ENCODE data around the gene MED1.

- TF ChIP-seq, protein P1, sequence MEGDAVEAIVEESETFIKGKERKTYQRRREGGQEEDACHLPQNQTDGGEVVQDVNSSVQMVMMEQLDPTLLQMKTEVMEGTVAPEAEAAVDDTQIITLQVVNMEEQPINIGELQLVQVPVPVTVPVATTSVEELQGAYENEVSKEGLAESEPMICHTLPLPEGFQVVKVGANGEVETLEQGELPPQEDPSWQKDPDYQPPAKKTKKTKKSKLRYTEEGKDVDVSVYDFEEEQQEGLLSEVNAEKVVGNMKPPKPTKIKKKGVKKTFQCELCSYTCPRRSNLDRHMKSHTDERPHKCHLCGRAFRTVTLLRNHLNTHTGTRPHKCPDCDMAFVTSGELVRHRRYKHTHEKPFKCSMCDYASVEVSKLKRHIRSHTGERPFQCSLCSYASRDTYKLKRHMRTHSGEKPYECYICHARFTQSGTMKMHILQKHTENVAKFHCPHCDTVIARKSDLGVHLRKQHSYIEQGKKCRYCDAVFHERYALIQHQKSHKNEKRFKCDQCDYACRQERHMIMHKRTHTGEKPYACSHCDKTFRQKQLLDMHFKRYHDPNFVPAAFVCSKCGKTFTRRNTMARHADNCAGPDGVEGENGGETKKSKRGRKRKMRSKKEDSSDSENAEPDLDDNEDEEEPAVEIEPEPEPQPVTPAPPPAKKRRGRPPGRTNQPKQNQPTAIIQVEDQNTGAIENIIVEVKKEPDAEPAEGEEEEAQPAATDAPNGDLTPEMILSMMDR (IDR thresholded peaks at IDR 0.05): no peak
- TF ChIP-seq POLR2A (IDR thresholded peaks at IDR 0.05): no peak
Observed at GRCh38 chr17:39361064-39361463, 90.0 kb downstream of the MED1 start.
